Raji (cell line): ENCODE measurements around the gene ZC3H6.

Experiments
- POLR2A ChIP-seq: IDR thresholded peaks from 2 replicates; pipeline ENCODE4 v1.6.1; 2011; ENCODE audit warnings: low read depth, low read length, control low read depth; ENCODE audit not compliant: insufficient read depth

The ZC3H6 gene

GRCh38 chr2:112301973-112302372 lies 26.6 kb downstream of the ZC3H6 start:
- no peak for TF ChIP-seq POLR2A

GRCh38 chr2:112304298-112304941 lies 29.0 kb downstream of the ZC3H6 start:
- no peak for TF ChIP-seq POLR2A

GRCh38 chr2:112305132-112305531 lies 29.7 kb downstream of the ZC3H6 start:
- no peak for TF ChIP-seq POLR2A

- no peak for TF ChIP-seq POLR2A
Observed at GRCh38 chr2:112310906-112311305, 35.5 kb downstream of the ZC3H6 start.

GRCh38 chr2:112311932-112312331 lies 36.5 kb downstream of the ZC3H6 start:
- TF ChIP-seq POLR2A = no peak

- TF ChIP-seq POLR2A = no peak
Observed at GRCh38 chr2:112312821-112313220, 37.4 kb downstream of the ZC3H6 start.

- no peak for TF ChIP-seq POLR2A
Observed at GRCh38 chr2:112314856-112315255, 39.5 kb downstream of the ZC3H6 start.

- TF ChIP-seq POLR2A = no peak
Observed at GRCh38 chr2:112317303-112318158, 42.1 kb downstream of the ZC3H6 start.

GRCh38 chr2:112318515-112318914 lies 43.1 kb downstream of the ZC3H6 start:
- TF ChIP-seq POLR2A = no peak

- no peak for TF ChIP-seq POLR2A
Observed at GRCh38 chr2:112321375-112322320, 46.3 kb downstream of the ZC3H6 start.

GRCh38 chr2:112322919-112323318 lies 47.5 kb downstream of the ZC3H6 start:
- no peak for TF ChIP-seq POLR2A

- no peak for TF ChIP-seq POLR2A
Observed at GRCh38 chr2:112332123-112332696, 56.8 kb downstream of the ZC3H6 start.

- no peak for TF ChIP-seq POLR2A
Observed at GRCh38 chr2:112335600-112335999, 60.2 kb downstream of the ZC3H6 start.

GRCh38 chr2:112339986-112340385 lies 64.6 kb downstream of the ZC3H6 start:
- TF ChIP-seq POLR2A = no peak
